GM12872 (cell line): ENCODE results near the gene CEP290.

ENCODE experiments used
- CTCF ChIP-seq: IDR thresholded peaks from 3 replicates; pipeline ENCODE4 v1.5.1; 2011; ENCODE audit warnings: low read depth, mild to moderate bottlenecking, low read length, moderate library complexity; ENCODE audit not compliant: insufficient read depth

The CEP290 gene

DNA sequence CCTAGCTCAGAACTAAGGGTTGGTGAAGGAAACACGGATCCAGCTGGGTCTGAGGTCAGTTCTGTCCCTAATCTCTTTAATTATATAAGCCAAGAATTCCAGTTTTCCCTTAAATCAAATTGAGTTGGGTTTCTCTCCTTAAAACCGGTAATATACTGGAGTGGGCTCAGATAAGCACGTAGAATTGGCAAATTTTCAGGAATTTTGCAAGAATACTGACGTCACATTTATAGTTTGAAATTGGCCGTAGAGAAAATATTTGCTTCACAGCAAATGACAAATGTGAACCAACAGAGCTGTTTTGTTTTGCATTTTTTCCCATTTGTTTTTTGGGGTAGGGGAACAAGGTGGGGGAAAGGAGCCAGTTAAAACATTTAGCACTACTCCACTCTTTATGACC lies 130.1 kb downstream of the CEP290 start:
- no peak for TF ChIP-seq CTCF

- no peak for TF ChIP-seq CTCF
Observed at GRCh38 chr12:88006351-88006750, 135.5 kb downstream of the CEP290 start.

DNA sequence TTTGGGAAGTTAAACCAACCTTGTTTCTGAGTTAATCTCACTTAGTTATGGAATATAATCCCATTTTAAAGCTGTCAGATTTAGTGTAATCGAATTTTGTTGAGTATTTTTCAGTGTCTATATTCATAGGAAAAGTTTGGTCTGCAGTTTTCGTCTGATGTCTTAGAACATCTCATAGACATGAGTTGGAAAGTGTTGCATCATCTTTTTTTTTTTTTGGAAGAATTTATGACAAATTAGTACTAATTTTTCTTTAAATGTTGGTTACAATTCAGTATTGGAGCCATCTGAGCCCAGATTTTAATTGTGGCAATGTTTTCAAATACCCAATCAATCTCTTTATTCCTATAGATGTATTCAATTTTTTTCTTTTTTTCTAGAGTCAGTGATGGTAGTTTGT lies 140.6 kb downstream of the CEP290 start:
- no peak for TF ChIP-seq CTCF
